Ammon's horn (tissue), 1 donor: ENCODE measurements around the gene SPOP.
"Not testable (repeated sequence)": the region's sequence is repeated elsewhere in the genome, so short reads cannot be mapped to it uniquely, and the experiment has no call there.

Experiments used
- DNase-seq: peaks from one replicate; pipeline ENCODE4 v3.0.0-alpha.2; 2016; ENCODE audit warnings: low spot score

The SPOP gene

DNA sequence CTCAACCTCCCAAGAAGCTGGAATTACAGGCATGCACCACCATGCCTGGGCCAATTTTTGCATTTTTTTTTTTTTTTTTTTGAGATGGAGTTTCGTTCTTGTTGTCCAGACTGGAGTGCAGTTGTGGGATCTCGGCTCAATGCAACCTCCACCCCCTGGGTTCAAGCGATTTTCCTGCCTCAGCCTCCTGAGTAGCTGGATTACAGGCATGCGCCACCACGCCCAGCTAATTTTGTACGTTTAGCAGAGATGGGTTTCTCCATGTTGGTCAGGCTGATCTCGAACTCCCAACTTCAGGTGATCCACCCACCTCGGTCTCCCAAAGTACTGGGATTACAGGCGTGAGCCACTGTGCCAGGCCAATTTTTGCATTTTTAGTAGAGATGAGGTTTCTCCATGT, 127.1 kb downstream of the SPOP start:
- not testable (repeated sequence) for DNase-seq

DNA sequence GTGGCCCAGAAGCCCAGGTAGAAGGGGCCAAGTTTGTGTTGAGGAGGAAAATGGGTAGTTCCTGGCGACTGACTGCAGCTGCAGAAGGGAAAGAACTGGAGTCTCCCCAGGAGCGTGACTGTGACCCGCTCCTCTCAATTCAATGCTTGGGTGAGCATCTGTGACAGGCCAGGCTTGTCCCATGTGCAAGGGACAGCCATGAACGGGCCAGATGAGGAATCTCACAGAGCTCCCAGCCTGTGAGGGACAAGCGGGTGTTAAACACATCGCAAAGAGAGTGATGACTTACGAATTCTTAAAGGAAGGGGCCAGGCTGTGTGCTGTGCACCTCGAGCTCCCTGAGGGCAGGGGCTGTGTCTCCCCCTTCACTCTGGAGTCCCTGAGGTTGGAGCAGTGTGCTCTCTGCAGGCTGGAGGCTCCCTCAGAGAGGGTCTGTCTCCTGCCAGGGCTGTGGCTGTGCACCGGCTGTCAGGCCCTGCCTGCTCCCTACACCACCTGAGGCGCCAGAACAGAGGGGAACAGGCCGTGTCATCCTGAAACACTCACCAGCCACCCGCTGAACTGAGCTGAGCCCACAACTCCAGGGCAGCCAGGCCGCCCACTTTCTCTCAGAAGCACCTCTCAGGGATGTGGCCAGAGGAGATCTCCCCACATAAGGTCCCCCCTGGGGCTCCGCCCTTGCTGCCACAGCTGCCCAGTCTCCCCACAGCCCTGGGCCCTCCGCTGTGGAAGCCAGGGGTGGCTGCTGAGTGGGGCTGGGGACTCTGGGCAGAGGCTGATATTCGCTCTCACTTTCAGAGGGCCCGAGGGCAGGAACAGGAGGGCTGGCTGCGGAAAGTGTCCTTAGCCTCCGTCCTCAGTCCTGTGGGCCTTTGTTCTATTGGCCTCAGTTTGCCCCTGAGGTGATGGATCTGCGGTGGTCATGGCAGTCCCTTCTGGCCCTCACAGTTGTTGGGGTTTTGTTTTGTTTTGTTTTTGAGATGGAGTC, 127.9 kb downstream of the SPOP start:
- no peak for DNase-seq

GRCh38 chr17:49549311-49549605, 128.6 kb downstream of the SPOP start:
- no peak for DNase-seq
